ENCODE results near the gene RILPL1. TPM values are rescaled to one million over a fixed set of nuclear protein-coding genes. Genes with fewer than 3 reads are reported as not detected.
"Not testable (repeated sequence)": the region's sequence is repeated elsewhere in the genome, so short reads cannot be mapped to it uniquely, and the experiment has no call there.

Gene RILPL1
- total RNA-seq, 1 experiment from 2014 or later = 10.2 TPM

- BruUV-seq (replicated peaks) = no TSS peak
- intact Hi-C loops (cut with micrococcal nuclease; ENCODE audit: unreplicated experiment) = no loop called here
- H3K9me3 ChIP-seq (ENCODE audit: low read depth, low read length, poor library complexity, severe bottlenecking) = no peaks in the 10 kb centered on the region
- ChIA-PET POLR2A (ENCODE audit: low non-redundant PET) (interaction anchor here (0.5 kb wide), 1 partner anchor 18 kb away, joined by 6 read pairs; no protein-coding TSS in a partner anchor), CTCF (no interaction called here)
- no peaks in the 10 kb centered on the region for H3K4me1 ChIP-seq (ENCODE audit: insufficient read depth, low read length, poor library complexity, severe bottlenecking)
- no peaks in the 10 kb centered on the region for H3K36me3 ChIP-seq (ENCODE audit: insufficient read depth, low read length, poor library complexity, severe bottlenecking)
- H3K27ac ChIP-seq (ENCODE audit: low read depth, low read length, poor library complexity, severe bottlenecking) = no peak overlapping the region
- no peak for DNase-seq (ENCODE audit: low spot score)
- H3K27me3 ChIP-seq (replicated peaks; ENCODE audit: insufficient read depth, low read depth, low read length, poor library complexity) = no peaks in the 10 kb centered on the region
- no peak overlapping the region for H3K4me3 ChIP-seq (ENCODE audit: low read depth, low read length, poor library complexity, severe bottlenecking)
- TF ChIP-seq CTCF (conservative IDR thresholded peaks at IDR 0.05; ENCODE audit: low read depth, low read length) = no peak
These were observed 49.8 kb downstream of the RILPL1 start for GRCh38 chr12:123483602-123484248.

- Histone ChIP-seq H3K4me1 (ENCODE audit: insufficient read depth, low read length, poor library complexity, severe bottlenecking) (no peaks in the 10 kb centered on the region), H3K9me3 (ENCODE audit: low read depth, low read length, poor library complexity, severe bottlenecking) (no peaks in the 10 kb centered on the region), H3K27me3 (replicated peaks; ENCODE audit: insufficient read depth, low read depth, low read length, poor library complexity) (no peaks in the 10 kb centered on the region), H3K36me3 (ENCODE audit: insufficient read depth, low read length, poor library complexity, severe bottlenecking) (no peaks in the 10 kb centered on the region), H3K4me3 (ENCODE audit: low read depth, low read length, poor library complexity, severe bottlenecking) (no peak overlapping the region), H3K27ac (ENCODE audit: low read depth, low read length, poor library complexity, severe bottlenecking) (no peak overlapping the region)
- ChIA-PET CTCF (no interaction called here), POLR2A (ENCODE audit: low non-redundant PET) (interaction anchor here (0.5 kb wide), 1 partner anchor 19 kb away, joined by 6 read pairs; no protein-coding TSS in a partner anchor)
- no peak for DNase-seq (ENCODE audit: low spot score)
- TF ChIP-seq EZH2 (IDR thresholded peaks at IDR 0.05; ENCODE audit: borderline replicate concordance, low read depth, low read length, poor library complexity, severe bottlenecking) (no peak), CTCF (conservative IDR thresholded peaks at IDR 0.05; ENCODE audit: low read depth, low read length) (no peak)
- intact Hi-C loops (cut with micrococcal nuclease; ENCODE audit: unreplicated experiment) = no loop called here
- no TSS peak for BruUV-seq (replicated peaks)
These were observed 50.6 kb downstream of the RILPL1 start for GRCh38 chr12:123482876-123483275.

GRCh38 chr12:123481251-123481650, 52.3 kb downstream of the RILPL1 start:
- H3K9me3 ChIP-seq (ENCODE audit: low read depth, low read length, poor library complexity, severe bottlenecking); H3K4me3 ChIP-seq (ENCODE audit: low read depth, low read length, poor library complexity, severe bottlenecking); H3K27ac ChIP-seq (ENCODE audit: low read depth, low read length, poor library complexity, severe bottlenecking); H3K27me3 ChIP-seq (replicated peaks; ENCODE audit: insufficient read depth, low read depth, low read length, poor library complexity); H3K36me3 ChIP-seq (ENCODE audit: insufficient read depth, low read length, poor library complexity, severe bottlenecking); POLR2A ChIA-PET (ENCODE audit: low non-redundant PET); H3K4me1 ChIP-seq (ENCODE audit: insufficient read depth, low read length, poor library complexity, severe bottlenecking); intact Hi-C loops (cut with micrococcal nuclease; ENCODE audit: unreplicated experiment); BruUV-seq (replicated peaks); DNase-seq (ENCODE audit: low spot score): not testable (repeated sequence)
- CTCF ChIA-PET = interaction anchor here (0.7 kb wide), 1 partner anchor 380 kb away, joined by 4 read pairs; no protein-coding TSS in a partner anchor

Data from A673 (cell line).